HFFc6 (cell line): ENCODE results near the gene ZNF302. TPM values are rescaled to one million over a fixed set of nuclear protein-coding genes. Genes with fewer than 3 reads are reported as not detected.

Experiments
- DNase-seq: peaks from one replicate; pipeline ENCODE4 v3.0.0-alpha.2; 2018
- H3K27ac Mint-ChIP-seq: 2 replicates; pipeline ENCODE4 v1.8.0; 2020; ENCODE audit warnings: mild to moderate bottlenecking, mixed read lengths
- H3K27me3 Mint-ChIP-seq: 2 replicates; pipeline ENCODE4 v1.8.0; 2021; ENCODE audit warnings: mild to moderate bottlenecking, moderate library complexity, mixed read lengths; ENCODE audit not compliant: insufficient read depth
- H3K36me3 Mint-ChIP-seq: 2 replicates; pipeline ENCODE4 v1.8.0; 2021; ENCODE audit warnings: low read depth, mixed read lengths
- H3K4me1 Mint-ChIP-seq: 2 replicates; pipeline ENCODE4 v1.8.0; 2020; ENCODE audit warnings: low read depth, mixed read lengths
- H3K4me3 Mint-ChIP-seq: 2 replicates; pipeline ENCODE4 v1.8.0; 2020; ENCODE audit warnings: mild to moderate bottlenecking, moderate library complexity, mixed read lengths
- H3K9me3 Mint-ChIP-seq: 2 replicates; pipeline ENCODE4 v1.8.0; 2020; ENCODE audit warnings: mild to moderate bottlenecking, mixed read lengths
- CTCF ChIP-seq: fragments of 200-600 bp; sonication (generic); IDR thresholded peaks from 2 replicates; pipeline ENCODE4 v1.5.0; 2021; ENCODE audit warnings: antibody characterized with exemption, mild to moderate bottlenecking
- long read RNA-seq: library from polyadenylated mRNA; unstranded; transcript quantifications from one replicate; pipeline ENCODE4 v2.0.0, GENCODE V29; 2019
- total RNA-seq, 6 experiments: library from RNA; stranded (reverse); fragmentation: NEBNext Ultra II Directional; extraction: Animal tissue kit (Norgen Biotek cat#: 25700); gene quantifications; 2 replicates in 1 of 6; 3 replicates in 5 of 6; pipeline ENCODE4 v1.2.3, GENCODE V29; 2021

The ZNF302 gene
- total RNA-seq, result 10 to 100 TPM in 3 of 6 experiments, 1 to 10 TPM in 3; 8.6 to 12.0 (median 9.7) TPM
- long read RNA-seq, transcript ZNF302-203 (5 exons, 2,600 nt), result major isoform, 5 of 18 reads
- long read RNA-seq, partial matches to known transcripts, result 0 of 18 reads
- long read RNA-seq, other reads (novel, unspliced or antisense), result 11 of 18 reads

DNA sequence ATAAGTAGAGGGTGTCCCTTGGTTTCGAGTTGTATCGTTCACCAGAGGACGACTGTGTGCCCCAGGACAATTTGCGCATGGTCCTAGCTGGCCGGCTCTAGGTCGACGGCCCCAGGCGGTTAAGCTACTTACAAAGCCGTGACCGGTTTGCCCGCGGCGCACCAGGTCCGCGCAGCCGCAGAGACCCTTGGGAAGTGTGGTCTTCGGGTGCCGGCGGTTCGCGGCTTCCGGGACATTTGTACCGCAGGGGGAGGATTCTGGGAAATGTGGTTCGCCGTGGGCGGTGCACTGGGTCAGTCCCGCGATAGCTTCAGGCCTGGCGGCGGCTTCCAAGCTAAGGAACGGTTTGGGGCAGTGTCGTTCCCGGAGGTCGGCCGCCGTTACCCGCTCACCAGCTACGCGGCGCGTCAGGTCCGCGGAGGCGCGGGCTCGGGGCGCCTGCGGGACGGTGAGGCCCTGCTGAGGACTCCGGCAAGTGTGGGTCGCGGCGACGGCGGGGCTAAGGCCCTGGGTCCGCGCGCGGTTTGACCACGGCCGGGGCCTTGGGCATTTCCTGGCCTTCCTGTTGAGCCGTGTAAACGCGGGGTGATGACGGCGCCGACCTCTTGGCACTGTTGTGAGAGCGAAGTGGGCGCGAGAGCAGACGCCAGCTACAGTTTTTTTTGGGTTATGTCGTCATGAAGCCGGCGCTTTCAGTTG is at the start of gene ZNF302:
Gene ZNF302, plus strand, starts transcription at position 293 of the 699 bp plus-strand sequence. CDS start 1,127 bp downstream, outside the sequence.
- peaks cover 1% of the 10 kb centered on the region for H3K27me3 Mint-ChIP-seq
- peaks cover 37% of the 10 kb centered on the region for H3K9me3 Mint-ChIP-seq
- peak; percentile 96 for DNase-seq
- peak within 1 kb of the TSS; percentile 98 for H3K4me3 Mint-ChIP-seq
- peaks cover 31% of the 10 kb centered on the region for H3K4me1 Mint-ChIP-seq
- peaks cover 59% of the 10 kb centered on the region for H3K36me3 Mint-ChIP-seq
- peak within 1 kb of the TSS; percentile 99 for H3K27ac Mint-ChIP-seq
- 0 out of 2 replicates have a peak, but pooled peaks have one; percentile 3 for TF ChIP-seq CTCF

DNA sequence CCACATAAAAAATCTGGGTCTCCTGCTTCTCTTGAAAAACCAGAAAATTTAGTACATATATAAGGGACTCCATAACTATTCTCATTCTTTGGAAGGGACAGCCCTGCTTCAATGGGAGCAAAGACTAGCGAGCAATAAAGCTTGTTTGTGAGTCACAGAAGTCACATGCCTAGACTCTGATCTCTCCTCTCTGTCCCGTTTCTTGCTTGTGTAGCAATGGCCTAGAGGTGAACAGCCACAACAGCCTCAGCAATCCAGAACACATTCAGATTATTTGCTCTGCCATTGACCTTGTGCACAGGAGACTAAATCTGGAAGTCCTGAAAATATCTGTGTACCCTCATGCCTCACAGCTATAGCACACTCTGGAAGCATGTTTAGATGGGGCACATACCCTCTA is 43.7 kb upstream of the ZNF302 start:
- H3K9me3 Mint-ChIP-seq, result peaks cover 8% of the 10 kb centered on the region
- H3K36me3 Mint-ChIP-seq, result no peaks in the 10 kb centered on the region
- H3K27me3 Mint-ChIP-seq, result peaks cover 3% of the 10 kb centered on the region
- no peak overlapping the region for H3K27ac Mint-ChIP-seq
- TF ChIP-seq CTCF, result no peak
- DNase-seq, result no peak
- no peaks in the 10 kb centered on the region for H3K4me1 Mint-ChIP-seq
- no peak overlapping the region for H3K4me3 Mint-ChIP-seq

DNA sequence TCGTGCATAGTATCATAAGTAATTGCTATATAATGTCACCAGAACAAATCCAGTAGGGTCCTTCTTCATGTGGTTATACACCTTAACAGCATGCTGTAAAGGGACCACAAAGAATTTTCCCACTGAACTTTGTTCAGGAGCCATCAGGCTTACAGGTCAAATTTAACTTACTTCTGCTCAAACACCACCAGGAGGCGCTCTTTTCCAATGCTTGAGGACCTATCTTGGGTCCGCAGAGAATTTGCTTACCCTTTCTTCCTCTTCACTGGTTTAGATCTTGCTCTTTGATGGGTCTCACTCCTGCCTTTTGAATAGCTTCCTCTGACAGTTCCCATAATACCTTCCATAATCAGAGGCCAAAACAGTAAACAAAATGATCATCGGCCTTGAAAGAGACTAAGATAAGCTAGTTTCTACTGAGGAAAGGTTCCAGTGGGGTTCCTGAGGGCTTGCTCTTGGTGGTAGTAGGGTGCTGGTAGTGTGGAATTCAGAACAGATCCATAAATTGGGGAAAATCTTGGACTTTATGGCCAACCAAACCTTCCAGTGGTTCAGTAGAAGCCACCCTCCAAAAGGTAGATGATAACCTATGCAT is 37.9 kb upstream of the ZNF302 start:
- DNase-seq, result peak; percentile 43
- H3K27me3 Mint-ChIP-seq, result peaks cover 3% of the 10 kb centered on the region; the same call in 1 of the 2 replicates
- H3K4me3 Mint-ChIP-seq, result no peak overlapping the region
- no peak overlapping the region for H3K27ac Mint-ChIP-seq
- H3K36me3 Mint-ChIP-seq, result no peaks in the 10 kb centered on the region
- peaks cover 8% of the 10 kb centered on the region; the same call in 1 of the 2 replicates for H3K9me3 Mint-ChIP-seq
- TF ChIP-seq CTCF, result peak; percentile 94
- no peaks in the 10 kb centered on the region for H3K4me1 Mint-ChIP-seq

GRCh38 chr19:34642241-34642640 is 35.2 kb upstream of the ZNF302 start:
- no peak for TF ChIP-seq CTCF
- peaks cover 4% of the 10 kb centered on the region; the same call in 1 of the 2 replicates for H3K27me3 Mint-ChIP-seq
- DNase-seq, result no peak
- H3K27ac Mint-ChIP-seq, result no peak overlapping the region
- no peaks in the 10 kb centered on the region for H3K36me3 Mint-ChIP-seq
- no peak overlapping the region for H3K4me3 Mint-ChIP-seq
- no peaks in the 10 kb centered on the region for H3K9me3 Mint-ChIP-seq
- no peaks in the 10 kb centered on the region for H3K4me1 Mint-ChIP-seq

GRCh38 chr19:34644991-34645461 is 32.5 kb upstream of the ZNF302 start:
- peaks cover 6% of the 10 kb centered on the region for H3K4me1 Mint-ChIP-seq
- no peaks in the 10 kb centered on the region for H3K9me3 Mint-ChIP-seq
- peaks cover 7% of the 10 kb centered on the region for H3K27me3 Mint-ChIP-seq
- TF ChIP-seq CTCF, result no peak
- no peak overlapping the region for H3K4me3 Mint-ChIP-seq
- H3K36me3 Mint-ChIP-seq, result no peaks in the 10 kb centered on the region
- no peak for DNase-seq
- no peak overlapping the region for H3K27ac Mint-ChIP-seq
